HG03439 (cell line): ENCODE measurements around the gene CABS1.

ENCODE experiments used
- ATAC-seq: cut with Tn5 transposase; IDR thresholded peaks from one replicate; pipeline ENCODE4 v1.9.1; 2021; ENCODE audit warnings: mild to moderate bottlenecking, moderate library complexity; ENCODE audit not compliant: unreplicated experiment

CABS1 gene

GRCh38 chr4:70380578-70380977 lies 45.8 kb downstream of the CABS1 start:
- no peak for ATAC-seq

GRCh38 chr4:70382691-70383181 lies 48.0 kb downstream of the CABS1 start, which contains the start of gene SMR3B:
SMR3B (plus strand) TSS chr4:70383131; CDS start chr4:70384511, 1,380 bp downstream.
- no peak for ATAC-seq
